Measurements from ENCODE around the gene TRIM63. TPM values are rescaled to one million over a fixed set of nuclear protein-coding genes. Genes with fewer than 3 reads are reported as not detected.

Gene TRIM63
- polyA plus RNA-seq, 1 of the 3 experiments (the other 2 are of a cell fraction): not detected

- no peak overlapping the region for H3K27ac ChIP-seq (ENCODE audit: low read depth in 2 of 2, low read length in 1 of 2)
- H3K4me1 ChIP-seq (ENCODE audit: control insufficient read depth in 1 of 2, insufficient read depth in 2 of 2, low read depth in 1 of 2, low read length in 1 of 2): no peaks in the 10 kb centered on the region; a peak in 1 of 4 replicates
- no peaks in the 10 kb centered on the region for H3K9me2 ChIP-seq
- CTCF ChIA-PET: interaction anchor here (1.0 to 1.9 kb wide), 4 partner anchors 11 to 81 kb away, joined by 3 to 6 read pairs (median 4); no protein-coding TSS in a partner anchor
- no peak overlapping the region for H3K9ac ChIP-seq
- no peak overlapping the region for H3K4me3 ChIP-seq (ENCODE audit: low read depth in 2 of 2, low read length in 1 of 2)
- H3K27me3 ChIP-seq (ENCODE audit: insufficient read depth): peaks cover 14% of the 10 kb centered on the region; the same call in 1 of the 2 replicates
- no peaks in the 10 kb centered on the region for H3K9me3 ChIP-seq
- WGBS (ENCODE audit: low lambda C conversion rate): 53% methylated on average over 3 of the region's 3 CpGs
- no peak overlapping the region for H2AFZ ChIP-seq (ENCODE audit: low read depth)
- no peaks in the 10 kb centered on the region for H3K79me2 ChIP-seq (ENCODE audit: insufficient read depth)
- no peak for TF ChIP-seq NRF1 (IDR thresholded peaks at IDR 0.05; ENCODE audit: low read depth, low read length)
- TF ChIP-seq CHD2 (IDR thresholded peaks at IDR 0.05; ENCODE audit: low read length, partially characterized antibody): no peak
- TF ChIP-seq TAF1 (IDR thresholded peaks at IDR 0.05; ENCODE audit: borderline replicate concordance, low read depth, low read length): no peak
- TF ChIP-seq ZBTB33 (IDR thresholded peaks at IDR 0.05; ENCODE audit: borderline replicate concordance, low read depth): no peak
- TF ChIP-seq MEF2A (IDR thresholded peaks at IDR 0.05; ENCODE audit: borderline replicate concordance, low read depth): no peak
- TF ChIP-seq EZH2phosphoT487 (IDR thresholded peaks at IDR 0.05; ENCODE audit: borderline replicate concordance, low read depth): no peak
- no peak for TF ChIP-seq RCOR1 (IDR thresholded peaks at IDR 0.05; ENCODE audit: low read length)
- no peak for TF ChIP-seq ELF1 (IDR thresholded peaks at IDR 0.05)
- TF ChIP-seq EP300 (IDR thresholded peaks at IDR 0.05; ENCODE audit: borderline replicate concordance in 1 of 2, low read depth in 1 of 2, low read length in 1 of 2): no peak
- POLR2A ChIA-PET: no interaction called here
- no peaks in the 10 kb centered on the region for H3F3A ChIP-seq (replicated peaks; ENCODE audit: insufficient read depth)
- no peak overlapping the region for H3K4me2 ChIP-seq
- H3K36me3 ChIP-seq (replicated peaks in 1 of 2; ENCODE audit: control insufficient read depth in 1 of 2, insufficient read depth in 2 of 2, low read length in 1 of 2): no peaks in the 10 kb centered on the region
- H4K20me1 ChIP-seq (ENCODE audit: insufficient read depth): no peaks in the 10 kb centered on the region
- DNase-seq: no peak
Measured at GRCh38 chr1:26064553-26064952, 2.9 kb downstream of the TRIM63 start.

- no peak overlapping the region for H3K9ac ChIP-seq
- no peaks in the 10 kb centered on the region for H3F3A ChIP-seq (replicated peaks; ENCODE audit: insufficient read depth)
- no peaks in the 10 kb centered on the region for H3K4me1 ChIP-seq (ENCODE audit: control insufficient read depth in 1 of 2, insufficient read depth in 2 of 2, low read depth in 1 of 2, low read length in 1 of 2)
- H3K27ac ChIP-seq (ENCODE audit: low read depth in 2 of 2, low read length in 1 of 2): no peak overlapping the region
- peaks cover 37% of the 10 kb centered on the region; the same call in 1 of the 2 replicates for H3K27me3 ChIP-seq (ENCODE audit: insufficient read depth)
- no peaks in the 10 kb centered on the region for H3K79me2 ChIP-seq (ENCODE audit: insufficient read depth)
- no peak overlapping the region for H3K4me3 ChIP-seq (ENCODE audit: low read depth in 2 of 2, low read length in 1 of 2)
- ChIA-PET CTCF (interaction anchor here (1.7 kb wide), 1 partner anchor 25 kb away, joined by 9 read pairs; no protein-coding TSS in a partner anchor), POLR2A (no interaction called here)
- H3K36me3 ChIP-seq (replicated peaks in 1 of 2; ENCODE audit: control insufficient read depth in 1 of 2, insufficient read depth in 2 of 2, low read length in 1 of 2): no peaks in the 10 kb centered on the region
- H3K4me2 ChIP-seq: no peak overlapping the region
- no peaks in the 10 kb centered on the region for H4K20me1 ChIP-seq (ENCODE audit: insufficient read depth)
- no peaks in the 10 kb centered on the region for H3K9me2 ChIP-seq
- DNase-seq: no peak
- no peak for TF ChIP-seq NFIC (IDR thresholded peaks at IDR 0.05; ENCODE audit: borderline replicate concordance)
- TF ChIP-seq RCOR1 (IDR thresholded peaks at IDR 0.05; ENCODE audit: low read length): no peak
- TF ChIP-seq POLR2AphosphoS5 (IDR thresholded peaks at IDR 0.05; ENCODE audit: low read depth, low read length): no peak
- TF ChIP-seq USF2 (IDR thresholded peaks at IDR 0.05; ENCODE audit: borderline replicate concordance, low read depth, low read length): no peak
- no peak for TF ChIP-seq GATA2 (CRISPR knock-in tag; IDR thresholded peaks at IDR 0.05)
- no peak for TF ChIP-seq PBX3 (IDR thresholded peaks at IDR 0.05)
- TF ChIP-seq FOXM1 (IDR thresholded peaks at IDR 0.05; ENCODE audit: low read depth): no peak
- no peak overlapping the region for H2AFZ ChIP-seq (ENCODE audit: low read depth)
- no peaks in the 10 kb centered on the region for H3K9me3 ChIP-seq
- WGBS (ENCODE audit: low lambda C conversion rate): 63% methylated on average over 7 of the region's 12 CpGs
Measured at GRCh38 chr1:26060832-26061574, 6.4 kb downstream of the TRIM63 start.

Measured in SK-N-SH (cell line).